Activated CD8-positive, alpha-beta memory T cell treated with anti-CD3 and anti-CD28 coated beads for 1 hour (primary cell): Measurements from ENCODE around the gene LSS.

Experiments
- DNase-seq, 2 donors: peaks; one replicate each; pipeline ENCODE4 v3.0.0-alpha.2; 2020; ENCODE audit warnings: low read depth in 1 of 2; ENCODE audit errors: extremely low read depth in 1 of 2

LSS gene

GRCh38 chr21:46219591-46220239 is 8.9 kb downstream of the LSS start:
- DNase-seq = no peak

- no peak for DNase-seq
Measured at GRCh38 chr21:46218906-46219590, 9.5 kb downstream of the LSS start.

- DNase-seq = no peak
Measured at GRCh38 chr21:46217511-46218196, 10.9 kb downstream of the LSS start.

- DNase-seq = no peak
Measured at GRCh38 chr21:46216132-46216747, 12.3 kb downstream of the LSS start.

GRCh38 chr21:46215436-46216131 is 13.0 kb downstream of the LSS start:
- no peak for DNase-seq

GRCh38 chr21:46214478-46215340 is 13.9 kb downstream of the LSS start:
- no peak for DNase-seq

GRCh38 chr21:46213620-46214286 is 14.8 kb downstream of the LSS start:
- no peak for DNase-seq

- no peak for DNase-seq
Measured at GRCh38 chr21:46212721-46213484, 15.7 kb downstream of the LSS start.

- no peak for DNase-seq
Measured at GRCh38 chr21:46211786-46212720, 16.5 kb downstream of the LSS start.

- DNase-seq = no peak
Measured at GRCh38 chr21:46211376-46211775, 17.2 kb downstream of the LSS start.

GRCh38 chr21:46210378-46211136 is 18.0 kb downstream of the LSS start:
- DNase-seq = no peak

- no peak for DNase-seq
Measured at GRCh38 chr21:46208761-46209721, 19.5 kb downstream of the LSS start.

- DNase-seq = no peak
Measured at GRCh38 chr21:46207920-46208591, 20.5 kb downstream of the LSS start.

- DNase-seq = no peak
Measured at GRCh38 chr21:46207006-46207919, 21.3 kb downstream of the LSS start.
